Progenitor cell of endocrine pancreas (in vitro differentiated cells): Measurements from ENCODE around the gene TRMT11. TPM values are rescaled to one million over a fixed set of nuclear protein-coding genes. Genes with fewer than 3 reads are reported as not detected.

Experiments used
- DNase-seq: peaks from one replicate; pipeline ENCODE4 v3.0.0; 2021; ENCODE audit warnings: low spot score; ENCODE audit not compliant: unreplicated experiment
- H3K27ac Mint-ChIP-seq: 2 replicates; pipeline ENCODE4 v1.8.0; 2021; ENCODE audit warnings: mild to moderate bottlenecking, moderate library complexity, mixed read lengths
- H3K27me3 Mint-ChIP-seq: 2 replicates; pipeline ENCODE4 v1.8.0; 2021; ENCODE audit warnings: mixed read lengths
- H3K36me3 Mint-ChIP-seq: 2 replicates; pipeline ENCODE4 v1.8.0; 2022; ENCODE audit warnings: mixed read lengths; ENCODE audit not compliant: insufficient read depth
- H3K4me1 Mint-ChIP-seq: 2 replicates; pipeline ENCODE4 v1.8.0; 2021; ENCODE audit warnings: low read depth, mixed read lengths
- H3K4me3 Mint-ChIP-seq: 2 replicates; pipeline ENCODE4 v1.8.0; 2021; ENCODE audit warnings: low read depth, mild to moderate bottlenecking, moderate library complexity, mixed read lengths
- H3K9me3 Mint-ChIP-seq: 2 replicates; pipeline ENCODE4 v1.8.0; 2021; ENCODE audit warnings: low read depth, mixed read lengths
- total RNA-seq: library from RNA; stranded (reverse); gene quantifications from 2 replicates; pipeline ENCODE4 v1.2.1, GENCODE V29; 2021
- TF ChIP-seq, protein P1 (sequence below): fragments of 200-600 bp; sonication (generic); IDR thresholded peaks from one replicate; pipeline ENCODE4 v1.5.0; 2021; ENCODE audit warnings: antibody characterized with exemption, mild to moderate bottlenecking; ENCODE audit not compliant: unreplicated experiment

The TRMT11 gene
- total RNA-seq, 1 donor from 2014 or later = 25.1 TPM

GRCh38 chr6:125952764-125953501 lies 33.4 kb upstream of the TRMT11 start:
- no peak overlapping the region for H3K4me3 Mint-ChIP-seq
- H3K27ac Mint-ChIP-seq = no peak overlapping the region
- no peaks in the 10 kb centered on the region for H3K36me3 Mint-ChIP-seq
- H3K27me3 Mint-ChIP-seq = no peaks in the 10 kb centered on the region
- no peak for DNase-seq
- TF ChIP-seq, protein P1, sequence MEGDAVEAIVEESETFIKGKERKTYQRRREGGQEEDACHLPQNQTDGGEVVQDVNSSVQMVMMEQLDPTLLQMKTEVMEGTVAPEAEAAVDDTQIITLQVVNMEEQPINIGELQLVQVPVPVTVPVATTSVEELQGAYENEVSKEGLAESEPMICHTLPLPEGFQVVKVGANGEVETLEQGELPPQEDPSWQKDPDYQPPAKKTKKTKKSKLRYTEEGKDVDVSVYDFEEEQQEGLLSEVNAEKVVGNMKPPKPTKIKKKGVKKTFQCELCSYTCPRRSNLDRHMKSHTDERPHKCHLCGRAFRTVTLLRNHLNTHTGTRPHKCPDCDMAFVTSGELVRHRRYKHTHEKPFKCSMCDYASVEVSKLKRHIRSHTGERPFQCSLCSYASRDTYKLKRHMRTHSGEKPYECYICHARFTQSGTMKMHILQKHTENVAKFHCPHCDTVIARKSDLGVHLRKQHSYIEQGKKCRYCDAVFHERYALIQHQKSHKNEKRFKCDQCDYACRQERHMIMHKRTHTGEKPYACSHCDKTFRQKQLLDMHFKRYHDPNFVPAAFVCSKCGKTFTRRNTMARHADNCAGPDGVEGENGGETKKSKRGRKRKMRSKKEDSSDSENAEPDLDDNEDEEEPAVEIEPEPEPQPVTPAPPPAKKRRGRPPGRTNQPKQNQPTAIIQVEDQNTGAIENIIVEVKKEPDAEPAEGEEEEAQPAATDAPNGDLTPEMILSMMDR = no peak
- peaks cover 4% of the 10 kb centered on the region for H3K9me3 Mint-ChIP-seq
- H3K4me1 Mint-ChIP-seq = peaks cover 22% of the 10 kb centered on the region

GRCh38 chr6:125953502-125953875 lies 32.9 kb upstream of the TRMT11 start:
- Mint-ChIP-seq H3K27ac (no peak overlapping the region), H3K4me1 (peaks cover 21% of the 10 kb centered on the region), H3K4me3 (no peak overlapping the region), H3K9me3 (peaks cover 4% of the 10 kb centered on the region), H3K36me3 (no peaks in the 10 kb centered on the region), H3K27me3 (no peaks in the 10 kb centered on the region)
- TF ChIP-seq, protein P1 = peak; percentile 64
- peak; percentile 63 for DNase-seq

DNA sequence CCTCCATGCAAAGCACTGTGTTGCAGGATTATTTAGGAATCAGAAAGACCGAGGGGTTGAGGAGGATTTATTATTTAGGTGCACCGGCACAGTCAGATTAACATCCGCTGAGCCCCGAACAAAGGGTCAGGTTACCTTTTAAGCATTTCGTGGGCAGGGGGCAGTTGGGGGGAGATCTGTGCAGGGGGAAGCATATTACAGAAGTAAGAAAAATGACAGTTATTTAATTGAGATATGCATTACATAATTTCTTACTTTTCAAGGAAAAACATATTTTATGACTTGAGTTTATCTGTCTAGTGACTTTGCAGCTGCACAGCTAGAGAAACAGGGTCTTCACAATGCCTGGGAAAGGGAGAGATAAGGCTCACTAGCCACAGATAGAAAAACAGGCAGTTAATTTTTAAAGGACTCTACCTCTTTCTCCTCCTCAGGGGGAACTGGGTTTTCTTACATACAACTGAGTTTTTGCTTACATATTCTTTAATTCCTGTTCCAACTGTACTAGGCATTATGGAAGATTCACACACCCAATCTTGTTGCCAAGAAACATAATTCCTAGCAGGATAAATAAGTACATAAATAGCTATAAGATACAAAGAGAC lies 31.5 kb upstream of the TRMT11 start:
- peak overlapping the region; percentile 76 for H3K27ac Mint-ChIP-seq
- H3K4me3 Mint-ChIP-seq = peak overlapping the region; percentile 55
- TF ChIP-seq, protein P1 = no peak
- peaks cover 4% of the 10 kb centered on the region for H3K9me3 Mint-ChIP-seq
- no peaks in the 10 kb centered on the region for H3K36me3 Mint-ChIP-seq
- H3K27me3 Mint-ChIP-seq = no peaks in the 10 kb centered on the region
- H3K4me1 Mint-ChIP-seq = peaks cover 19% of the 10 kb centered on the region
- DNase-seq = no peak

- TF ChIP-seq, protein P1 = no peak
- Mint-ChIP-seq H3K9me3 (peaks cover 4% of the 10 kb centered on the region), H3K27ac (no peak overlapping the region), H3K36me3 (no peaks in the 10 kb centered on the region), H3K27me3 (no peaks in the 10 kb centered on the region), H3K4me3 (no peak overlapping the region), H3K4me1 (peaks cover 19% of the 10 kb centered on the region)
- no peak for DNase-seq
These were observed 30.4 kb upstream of the TRMT11 start for GRCh38 chr6:125955973-125956372.

DNA sequence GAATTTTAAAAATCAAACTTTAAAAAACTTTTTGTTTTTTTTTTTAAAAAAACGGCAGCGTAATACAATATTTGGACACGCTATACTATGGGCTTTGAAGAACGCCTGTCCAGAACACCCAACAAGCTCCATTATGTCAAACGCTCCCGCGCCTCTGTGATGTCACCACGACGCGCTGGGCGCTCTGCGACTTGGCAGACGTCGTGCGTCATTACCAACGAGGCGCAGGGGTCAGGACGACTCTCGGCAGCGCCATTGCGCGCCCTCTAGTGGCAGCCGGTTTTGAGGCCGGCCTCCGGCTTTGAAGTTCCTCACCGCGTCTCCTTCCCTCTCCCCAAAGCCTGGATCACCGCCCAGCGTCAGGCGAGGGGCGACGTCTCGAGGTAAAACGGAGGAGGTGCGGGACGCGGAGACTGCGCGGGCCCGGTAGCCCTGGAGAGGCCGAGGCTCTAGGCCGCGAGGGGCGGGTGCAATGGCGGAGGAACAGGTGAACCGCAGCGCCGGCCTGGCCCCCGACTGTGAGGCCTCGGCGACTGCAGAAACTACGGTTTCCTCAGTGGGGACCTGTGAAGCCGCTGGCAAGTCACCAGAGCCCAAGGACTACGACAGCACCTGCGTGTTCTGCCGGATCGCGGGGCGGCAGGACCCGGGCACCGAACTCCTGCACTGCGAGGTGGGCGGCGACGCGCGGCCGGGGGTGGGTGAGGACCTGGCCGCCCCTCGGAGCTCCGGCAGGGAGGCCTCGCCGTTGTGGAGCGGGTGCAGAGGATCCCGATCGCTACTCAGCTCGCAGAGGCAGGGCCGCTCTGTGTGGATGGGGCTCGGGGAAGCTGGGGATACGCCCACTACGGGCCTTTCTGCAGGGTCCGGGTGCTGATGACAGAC lies 29.6 kb upstream of the TRMT11 start, which contains the start of gene HINT3:
Gene HINT3, plus strand, starts transcription at position 265 of the 885 bp plus-strand sequence. Its CDS starts 208 bp downstream, at position 473.
- Mint-ChIP-seq H3K4me1 (peaks cover 19% of the 10 kb centered on the region), H3K27ac (no peak within 1 kb of the TSS), H3K27me3 (no peaks in the 10 kb centered on the region), H3K9me3 (peaks cover 4% of the 10 kb centered on the region), H3K4me3 (no peak within 1 kb of the TSS), H3K36me3 (no peaks in the 10 kb centered on the region)
- TF ChIP-seq, protein P1 = peak; percentile 99
- peak; percentile 98 for DNase-seq
